NCI-H446 (cell line): ENCODE data around the gene OR6C65.

ENCODE experiments used
- DNase-seq, 2 experiments: peaks; one replicate each; lab custom pipeline; 2025; lab: John Stamatoyannopoulos, UW

Gene OR6C65

GRCh38 chr12:55446326-55446725 lies 46.0 kb downstream of the OR6C65 start:
- no peak for DNase-seq

- no peak for DNase-seq
Measured at GRCh38 chr12:55448825-55449224, 48.5 kb downstream of the OR6C65 start.
